Purkinje cell (primary cell): ENCODE data around the gene GPR39. TPM values are rescaled to one million over a fixed set of nuclear protein-coding genes. Genes with fewer than 3 reads are reported as not detected.

Experiments used
- polyA plus RNA-seq: library from polyadenylated mRNA; unstranded; fragments of >200 nt; fragmentation: Nextera tagmentation; gene quantifications from 2 replicates; pipeline ENCODE4 v1.2.1, GENCODE V29; 2014

The GPR39 gene
- polyA plus RNA-seq = 2.0 and 3.2 TPM in 2 replicates

DNA sequence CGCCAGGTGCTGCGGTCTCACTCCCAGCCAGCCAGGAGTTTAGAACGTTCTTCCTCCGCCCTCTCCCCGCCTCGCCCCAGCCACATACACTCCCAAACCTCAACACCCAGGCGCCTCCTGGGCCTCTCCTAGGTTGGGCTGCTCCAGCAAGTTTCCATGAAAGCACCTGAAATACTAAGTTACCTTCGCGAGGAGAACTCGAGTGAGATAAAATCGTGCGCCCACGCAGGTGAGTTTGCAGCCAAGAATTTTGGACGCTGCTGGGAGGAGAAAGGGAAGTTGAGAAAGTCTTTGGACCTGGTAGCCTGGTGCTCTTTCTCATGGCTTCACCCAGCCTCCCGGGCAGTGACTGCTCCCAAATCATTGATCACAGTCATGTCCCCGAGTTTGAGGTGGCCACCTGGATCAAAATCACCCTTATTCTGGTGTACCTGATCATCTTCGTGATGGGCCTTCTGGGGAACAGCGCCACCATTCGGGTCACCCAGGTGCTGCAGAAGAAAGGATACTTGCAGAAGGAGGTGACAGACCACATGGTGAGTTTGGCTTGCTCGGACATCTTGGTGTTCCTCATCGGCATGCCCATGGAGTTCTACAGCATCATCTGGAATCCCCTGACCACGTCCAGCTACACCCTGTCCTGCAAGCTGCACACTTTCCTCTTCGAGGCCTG, at the start of gene GPR39:
Gene GPR39, plus strand, starts transcription at position 83 of the 673 bp plus-strand sequence.

DNA sequence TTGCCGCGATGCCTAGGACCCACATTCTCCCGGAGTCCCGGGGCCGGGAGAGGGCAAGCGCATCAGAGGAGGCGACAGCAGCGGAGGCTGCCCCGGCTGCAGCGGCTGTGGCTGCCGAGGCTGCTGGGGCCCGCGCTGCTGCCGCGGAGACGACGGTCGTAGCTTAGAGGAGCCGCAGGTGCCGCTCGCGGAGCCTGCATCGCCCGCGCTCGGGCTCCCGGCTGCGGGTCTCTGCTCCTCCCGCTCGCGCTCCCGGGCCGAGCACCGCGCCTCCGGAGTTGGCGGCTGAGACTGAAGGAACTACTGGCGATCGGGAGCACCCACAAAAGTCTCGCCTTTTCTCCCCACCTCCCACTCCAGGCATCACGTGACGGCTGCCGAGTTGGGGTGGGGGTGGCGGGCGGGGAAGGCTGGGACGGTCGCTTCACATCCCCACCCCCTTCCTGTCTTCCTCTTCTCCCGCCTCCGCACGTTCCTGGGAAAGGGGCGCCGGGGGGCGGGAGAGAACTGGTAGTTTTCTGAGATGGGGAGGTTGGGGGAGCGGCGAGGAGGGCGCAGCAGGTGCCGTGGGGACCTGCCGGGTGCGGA, 253.4 kb downstream of the GPR39 start, which contains the start of gene LYPD1:
Gene LYPD1, minus strand, starts transcription at position 298 of the 588 bp plus-strand sequence. Its CDS starts 273 bp downstream, at position 25.

